Caki2 (cell line): Measurements from ENCODE around the gene ACO2. TPM values are rescaled to one million over a fixed set of nuclear protein-coding genes. Genes with fewer than 3 reads are reported as not detected.

Source experiments
- DNase-seq: peaks from one replicate; pipeline ENCODE4 v3.0.0-alpha.2; 2015; ENCODE audit warnings: low read depth
- in situ Hi-C: cut with HindIII; loops from 2 replicates; pipeline ENCODE4 v1.10.0; 2016; ENCODE audit warnings: low sequenced_read_pairs, low pct_unique_long_range_greater_than_20kb, mixed read lengths
- total RNA-seq: library from RNA; depleted of rRNA; stranded (reverse); fragments of >200 nt; shearing (Covaris generic); gene quantifications from 2 replicates; pipeline ENCODE4 v1.2.3, GENCODE V29; 2014; ENCODE audit warnings: low replicate concordance; rRNA removed

Gene ACO2
- total RNA-seq, 1 experiment from 2014 or later: 152 TPM

- DNase-seq: peak; percentile 62
- in situ Hi-C loops: no loop called here
Measured at GRCh38 chr22:41574847-41575381, 106.0 kb downstream of the ACO2 start.

- in situ Hi-C loops: no loop called here
- no peak for DNase-seq
Measured at GRCh38 chr22:41575533-41575932, 106.6 kb downstream of the ACO2 start.

DNA sequence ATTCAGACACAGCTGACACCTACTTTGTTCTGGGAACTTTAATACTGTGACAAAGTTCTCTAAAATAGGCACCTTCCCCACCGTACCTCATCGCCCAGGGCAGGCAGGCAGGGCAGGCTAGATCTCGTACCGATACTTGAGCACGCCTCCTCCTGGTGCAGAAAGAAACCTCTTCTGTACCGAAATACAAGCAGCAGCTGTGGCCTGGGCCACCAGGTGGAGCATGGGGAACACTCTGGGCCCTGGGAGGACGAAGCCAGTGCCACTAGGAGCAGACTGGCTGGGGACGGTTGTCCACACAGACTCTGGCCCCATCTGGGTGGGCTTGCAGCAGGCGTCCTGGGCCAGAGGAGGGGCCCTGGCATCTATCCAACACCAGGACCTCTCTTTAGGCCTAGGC lies 108.0 kb downstream of the ACO2 start:
- DNase-seq: peak; percentile 60
- in situ Hi-C loops: no loop called here

GRCh38 chr22:41578114-41578513 lies 109.2 kb downstream of the ACO2 start:
- no peak for DNase-seq
- in situ Hi-C loops: no loop called here

Other genes starting within 250 kb of the ACO2 start
- not detected in 2 replicates for gene CHADL, start 228.2 kb upstream of the ACO2 start, total RNA-seq
- gene RANGAP1, start 182.9 kb upstream of the ACO2 start, total RNA-seq: 178 and 208 TPM in 2 replicates
- 64.1 and 83.8 TPM in 2 replicates for gene ZC3H7B, start 167.6 kb upstream of the ACO2 start, total RNA-seq
- gene TEF, start 87.2 kb upstream of the ACO2 start, total RNA-seq: 13.5 and 14.2 TPM in 2 replicates
- gene TOB2, start 22.3 kb upstream of the ACO2 start, total RNA-seq: 24.2 and 30.9 TPM in 2 replicates
- 131 and 134 TPM in 2 replicates for gene PHF5A, start 425 bp upstream of the ACO2 start, total RNA-seq
- gene POLR3H, start 75.4 kb downstream of the ACO2 start, total RNA-seq: 26.0 and 33.1 TPM in 2 replicates
- not detected in 2 replicates for gene CSDC2, start 91.9 kb downstream of the ACO2 start, total RNA-seq
- 144 and 154 TPM in 2 replicates for gene PMM1, start 120.7 kb downstream of the ACO2 start, total RNA-seq
- gene DESI1, start 151.9 kb downstream of the ACO2 start, total RNA-seq: 40.2 and 58.5 TPM in 2 replicates
- gene XRCC6, start 152.2 kb downstream of the ACO2 start, total RNA-seq: 681 and 856 TPM in 2 replicates
- 297 and 305 TPM in 2 replicates for gene SNU13, start 219.8 kb downstream of the ACO2 start, total RNA-seq
- 0.87 and 2.6 TPM in 2 replicates for gene MEI1, start 230.4 kb downstream of the ACO2 start, total RNA-seq